GM19324 (cell line): ENCODE data around the gene SAPCD2.
"Not testable (repeated sequence)": the region's sequence is repeated elsewhere in the genome, so short reads cannot be mapped to it uniquely, and the experiment has no call there.

Experiments used
- ATAC-seq: cut with Tn5 transposase; IDR thresholded peaks from one replicate; pipeline ENCODE4 v1.9.1; 2021; ENCODE audit warnings: mild to moderate bottlenecking, moderate library complexity; ENCODE audit not compliant: unreplicated experiment, low FRiP score

Gene SAPCD2

GRCh38 chr9:137070201-137070905, at the start of gene SAPCD2:
SAPCD2 (minus strand) TSS chr9:137070557; CDS start chr9:137070460, 97 bp downstream.
- ATAC-seq: peak; percentile 80

DNA sequence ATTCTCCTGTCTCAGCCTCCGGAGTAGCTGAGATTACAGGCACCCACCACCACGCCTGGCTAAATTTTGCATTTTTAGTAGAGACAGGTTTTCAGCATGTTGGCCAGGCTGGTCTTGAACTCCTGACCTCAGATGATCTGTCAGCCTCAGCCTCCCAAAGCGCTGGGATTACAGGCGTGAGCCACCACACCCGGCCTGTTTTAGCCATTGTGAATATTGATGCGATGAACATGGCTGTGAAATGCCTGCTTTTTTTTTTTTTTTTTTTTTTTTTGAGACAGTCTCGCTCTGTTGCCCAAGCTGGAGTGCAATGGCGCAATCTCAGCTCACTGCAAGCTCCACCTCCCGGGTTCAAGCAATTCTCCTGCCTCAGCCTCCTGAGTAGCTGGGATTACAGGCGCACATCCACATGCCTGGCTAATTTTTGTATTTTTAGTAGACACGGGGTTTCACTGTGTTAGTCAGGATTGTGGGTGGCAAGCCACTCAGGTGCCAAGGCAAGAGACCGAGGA, 47.8 kb upstream of the SAPCD2 start:
- ATAC-seq: not testable (repeated sequence)

GRCh38 chr9:137117269-137117731, 46.9 kb upstream of the SAPCD2 start:
- no peak for ATAC-seq

DNA sequence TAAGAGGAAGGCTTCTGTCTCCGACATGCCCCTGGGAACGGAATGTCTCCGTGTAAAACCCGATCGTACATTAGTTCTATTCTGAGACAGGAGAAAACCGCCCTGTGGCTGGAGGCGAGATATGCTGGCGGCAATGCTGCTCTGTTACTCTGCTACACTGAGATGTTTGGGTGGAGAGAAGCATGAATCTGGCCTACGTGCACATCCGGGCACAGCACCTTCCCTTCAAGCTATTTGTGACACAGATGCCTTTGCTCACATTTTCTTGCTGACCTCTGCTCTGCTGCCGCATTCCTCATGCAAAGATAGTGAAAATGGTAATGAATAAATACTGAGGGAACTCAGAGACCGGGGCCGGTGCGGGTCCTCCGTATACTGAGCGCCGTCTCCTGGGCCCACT, 46.4 kb upstream of the SAPCD2 start:
- ATAC-seq: no peak

- no peak for ATAC-seq
These were observed 45.7 kb upstream of the SAPCD2 start for GRCh38 chr9:137116027-137116507.

DNA sequence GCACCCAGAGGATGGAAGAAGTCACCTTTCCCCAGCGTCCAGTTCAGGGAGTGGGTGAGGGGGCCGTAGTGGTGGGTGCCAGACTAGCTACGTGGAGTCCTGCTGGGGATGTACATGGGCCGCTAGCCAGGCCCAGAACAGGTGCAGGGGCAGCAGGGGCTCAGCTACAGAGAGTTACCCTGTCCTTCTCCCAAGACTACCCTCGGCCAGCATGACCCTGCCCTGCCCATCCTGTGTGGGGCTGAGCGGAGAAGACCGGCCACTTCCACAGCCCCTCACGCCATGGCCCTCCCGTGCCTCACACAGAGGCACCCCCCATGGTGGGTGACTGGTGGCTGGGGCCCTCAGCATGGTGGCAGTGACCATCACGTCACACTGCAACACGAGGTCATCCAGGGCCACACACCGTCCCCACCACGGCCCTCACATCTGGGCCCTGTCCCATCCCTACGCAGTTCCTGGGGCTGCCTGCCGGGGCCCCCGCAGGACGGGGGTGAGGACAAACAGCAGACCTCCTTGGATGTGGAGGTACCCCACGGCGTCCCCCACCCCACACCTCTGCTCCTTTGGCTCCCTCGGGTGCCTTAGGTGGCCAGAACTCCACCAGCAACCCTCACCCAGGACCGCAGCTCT, 45.2 kb upstream of the SAPCD2 start:
- no peak for ATAC-seq

- peak; percentile 79 for ATAC-seq
These were observed 44.4 kb upstream of the SAPCD2 start, which contains the start of gene DPP7 for GRCh38 chr9:137114613-137115393. DPP7 (minus strand) TSS chr9:137114733; CDS start chr9:137114713, 20 bp downstream.

- ATAC-seq: peak; percentile 3
These were observed 43.9 kb upstream of the SAPCD2 start for GRCh38 chr9:137114220-137114612.

- ATAC-seq: no peak
These were observed 43.2 kb upstream of the SAPCD2 start for GRCh38 chr9:137113385-137114159.

DNA sequence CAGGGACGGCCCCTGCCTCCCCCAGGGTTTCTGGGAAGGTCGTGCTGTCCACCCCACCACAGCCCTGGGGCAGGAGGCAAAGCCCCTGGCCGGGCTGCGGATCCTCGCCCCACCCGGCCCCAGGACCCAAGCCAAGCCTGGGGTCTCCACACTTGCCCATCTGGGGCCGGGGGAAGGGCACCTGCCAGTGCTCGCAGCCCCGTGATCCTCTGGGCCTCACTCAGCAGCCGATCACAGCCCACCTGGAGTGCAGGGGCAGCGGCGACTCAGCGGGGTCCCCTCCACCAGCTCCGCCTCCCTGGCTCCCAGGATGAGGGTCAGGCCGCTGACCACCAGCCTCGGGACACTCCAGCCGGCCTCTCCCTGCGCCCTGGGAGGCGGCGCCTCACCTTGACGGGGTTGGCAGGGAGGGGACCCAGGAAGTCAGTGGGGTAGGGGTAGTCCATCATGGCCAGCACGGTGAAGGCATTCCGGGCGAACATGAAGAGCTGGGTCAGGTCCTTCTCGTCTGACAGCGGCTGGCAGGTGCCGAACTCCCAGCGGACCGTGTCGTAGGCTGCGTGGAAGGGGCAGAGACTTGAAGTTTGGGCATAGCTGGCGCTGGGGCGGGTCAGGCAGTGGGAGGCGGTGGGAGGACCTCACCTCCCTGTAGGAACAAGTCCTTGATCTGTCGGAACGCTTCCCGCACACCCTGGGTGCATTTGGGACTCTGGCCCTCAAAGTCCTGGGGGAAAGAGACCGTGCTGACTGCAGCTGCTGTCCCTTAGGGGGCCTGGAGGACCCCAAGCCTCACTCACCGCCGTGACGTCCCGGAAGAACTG, 42.4 kb upstream of the SAPCD2 start:
- no peak for ATAC-seq

GRCh38 chr9:137111788-137112563, 41.6 kb upstream of the SAPCD2 start:
- no peak for ATAC-seq

DNA sequence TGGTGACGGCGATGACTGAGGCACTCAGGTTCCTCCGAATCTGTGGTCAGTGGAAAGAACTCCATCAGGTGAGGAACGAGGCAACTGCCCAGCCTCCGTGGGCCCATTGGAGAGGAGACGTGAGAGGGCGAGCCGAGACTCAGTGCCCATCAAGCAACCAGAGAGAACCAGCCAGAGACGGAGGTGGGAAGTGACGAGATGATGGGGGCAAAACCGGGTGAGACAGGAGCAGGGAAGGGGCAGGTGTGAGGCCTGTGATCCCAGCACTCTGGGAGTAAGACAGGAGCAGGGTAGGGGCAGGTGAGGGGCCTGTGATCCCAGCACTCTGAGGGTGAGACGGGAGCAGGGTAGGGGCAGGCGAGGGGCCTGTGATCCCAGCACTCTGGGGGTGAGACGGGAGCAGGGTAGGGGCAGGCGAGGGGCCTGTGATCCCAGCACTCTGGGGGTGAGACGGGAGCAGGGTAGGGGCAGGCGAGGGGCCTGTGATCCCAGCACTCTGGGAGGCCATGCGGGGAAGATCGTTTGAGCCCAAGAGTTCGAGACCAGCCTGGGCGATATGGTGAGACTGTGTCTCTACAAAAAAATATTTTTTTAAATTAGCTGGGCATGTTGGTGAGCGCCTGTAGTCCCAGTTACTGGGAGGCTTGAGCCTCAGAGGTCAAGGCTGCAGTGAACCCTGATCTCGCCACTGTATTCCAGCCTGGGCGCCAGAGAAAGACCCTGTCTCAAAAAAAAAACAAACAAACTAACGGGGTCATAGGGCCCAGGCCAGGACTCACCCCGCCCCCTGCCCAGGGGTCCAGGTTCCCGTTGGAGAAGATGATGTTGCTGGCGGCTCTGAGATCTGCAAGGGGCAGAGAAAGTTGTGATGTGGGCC, 40.8 kb upstream of the SAPCD2 start:
- no peak for ATAC-seq

GRCh38 chr9:137110147-137110910, 40.0 kb upstream of the SAPCD2 start:
- ATAC-seq: no peak

GRCh38 chr9:137109250-137110146, 39.1 kb upstream of the SAPCD2 start:
- no peak for ATAC-seq

- no peak for ATAC-seq
These were observed 38.4 kb upstream of the SAPCD2 start for GRCh38 chr9:137108608-137109249.
